Ascending aorta (tissue), 2 donors: ENCODE results near the gene ZNF365. TPM values are rescaled to one million over a fixed set of nuclear protein-coding genes. Genes with fewer than 3 reads are reported as not detected.
"Not testable (repeated sequence)": the region's sequence is repeated elsewhere in the genome, so short reads cannot be mapped to it uniquely, and the experiment has no call there.

Experiments used
- DNase-seq, 2 donors: peaks; one replicate each; pipeline ENCODE4 v3.0.0-alpha.2; 2019; ENCODE audit warnings: low spot score in 2 of 2
- H3K27ac ChIP-seq, 2 donors: fragments of 200-600 bp; sonication (generic); one replicate each; pipeline ENCODE4 v1.5.1; 2016 to 2017; ENCODE audit warnings: mild to moderate bottlenecking in 1 of 2
- H3K27me3 ChIP-seq: fragments of 200-600 bp; sonication (generic); one replicate; pipeline ENCODE4 v1.5.1; 2017
- H3K36me3 ChIP-seq, 2 donors: fragments of 200-600 bp; sonication (generic); one replicate each; pipeline ENCODE4 v1.5.1; 2016
- H3K4me1 ChIP-seq, 2 donors: fragments of 200-600 bp; sonication (generic); one replicate each; pipeline ENCODE4 v1.5.1; 2016 to 2017; ENCODE audit warnings: mild to moderate bottlenecking in 1 of 2
- H3K4me3 ChIP-seq, 2 donors: fragments of 200-600 bp; sonication (generic); one replicate each; pipeline ENCODE4 v1.5.1; 2016 to 2017; ENCODE audit warnings: mild to moderate bottlenecking in 1 of 2
- H3K9me3 ChIP-seq, 2 donors: fragments of 200-600 bp; sonication (generic); one replicate each; pipeline ENCODE4 v1.5.1; 2016
- CTCF ChIP-seq, 3 experiments: fragments of 200-600 bp in 2 of 3; fragments of 450-650 bp in 1 of 3; sonication (generic) in 2 of 3; IDR thresholded peaks; one replicate each; pipeline ENCODE4 v1.5.1; 2016 to 2019; ENCODE audit warnings: antibody characterized with exemption in 3 of 3, mild to moderate bottlenecking in 1 of 3, moderate library complexity in 1 of 3
- intact Hi-C: fragments of 100-400 bp; cut with DNase I; formaldehyde crosslinking; loops from one replicate; pipeline ENCODE4 v1.15.1; 2023
- total RNA-seq: library from RNA; depleted of rRNA; stranded (reverse); fragments of >200 nt; gene quantifications from one replicate; pipeline ENCODE4 v1.1.0, GENCODE V29; 2016

ZNF365 gene
- total RNA-seq, 1 donor from 2014 or later = not detected

GRCh38 chr10:62394556-62395018, 20.4 kb downstream of the ZNF365 start:
- TF ChIP-seq CTCF (IDR thresholded peaks at IDR 0.05) = no peak
- H3K36me3 ChIP-seq = peaks cover 0 to 4% of the 10 kb centered on the region in 2 donors
- no peaks in the 10 kb centered on the region for H3K9me3 ChIP-seq
- H3K27ac ChIP-seq = no peak overlapping the region
- no peaks in the 10 kb centered on the region for H3K27me3 ChIP-seq
- H3K4me3 ChIP-seq = no peak overlapping the region
- intact Hi-C loops = no loop called here
- no peaks in the 10 kb centered on the region for H3K4me1 ChIP-seq
- no peak for DNase-seq

DNA sequence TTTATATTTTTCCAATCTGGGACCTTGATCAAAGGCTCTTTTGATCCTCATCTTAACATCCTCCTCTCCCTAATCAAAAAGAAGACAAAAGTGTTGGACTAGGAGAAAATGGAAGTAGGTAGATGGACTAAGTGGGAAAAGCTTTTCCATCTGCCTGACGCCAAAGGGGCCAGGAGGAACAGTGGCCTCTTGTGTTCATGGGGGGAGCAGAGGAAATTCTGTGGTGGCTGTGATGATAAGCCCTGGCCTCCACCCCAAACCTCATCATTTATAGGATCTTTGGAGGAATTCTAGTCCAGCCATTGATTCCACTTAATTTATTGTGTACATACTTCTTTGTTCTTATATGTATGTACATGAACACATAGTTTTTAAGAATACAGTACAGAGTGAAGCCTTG, 21.7 kb downstream of the ZNF365 start:
- intact Hi-C loops = no loop called here
- H3K36me3 ChIP-seq = peaks cover 0 to 4% of the 10 kb centered on the region in 2 donors
- no peaks in the 10 kb centered on the region for H3K27me3 ChIP-seq
- no peak overlapping the region for H3K4me3 ChIP-seq
- DNase-seq = no peak
- H3K4me1 ChIP-seq = no peaks in the 10 kb centered on the region
- H3K27ac ChIP-seq = no peak overlapping the region
- H3K9me3 ChIP-seq = no peaks in the 10 kb centered on the region
- no peak for TF ChIP-seq CTCF (IDR thresholded peaks at IDR 0.05)

DNA sequence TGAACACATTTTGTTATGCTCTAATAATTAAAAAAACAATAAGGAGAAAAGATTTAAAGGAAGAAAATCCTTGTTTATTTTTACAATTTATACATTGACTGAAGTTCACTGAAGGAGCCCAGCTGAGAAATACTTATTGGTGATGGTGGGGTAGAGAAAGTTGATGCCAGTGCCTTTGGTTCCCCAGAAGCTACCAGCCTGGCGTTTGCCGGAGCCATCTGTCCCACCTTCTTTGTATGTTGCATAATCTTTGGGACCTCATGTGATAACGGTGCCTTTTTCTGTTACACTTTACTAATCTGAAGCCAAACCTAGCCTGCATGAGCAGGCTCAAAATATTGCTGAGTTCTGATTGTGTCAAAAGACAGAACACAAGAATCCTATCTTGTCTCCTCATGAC, 22.7 kb downstream of the ZNF365 start:
- H3K4me1 ChIP-seq = no peaks in the 10 kb centered on the region
- no peak for TF ChIP-seq CTCF (IDR thresholded peaks at IDR 0.05)
- no peak overlapping the region for H3K27ac ChIP-seq
- H3K9me3 ChIP-seq = no peaks in the 10 kb centered on the region
- DNase-seq = no peak
- H3K27me3 ChIP-seq = no peaks in the 10 kb centered on the region
- intact Hi-C loops = no loop called here
- peaks cover 0 to 4% of the 10 kb centered on the region in 2 donors for H3K36me3 ChIP-seq
- H3K4me3 ChIP-seq = no peak overlapping the region

DNA sequence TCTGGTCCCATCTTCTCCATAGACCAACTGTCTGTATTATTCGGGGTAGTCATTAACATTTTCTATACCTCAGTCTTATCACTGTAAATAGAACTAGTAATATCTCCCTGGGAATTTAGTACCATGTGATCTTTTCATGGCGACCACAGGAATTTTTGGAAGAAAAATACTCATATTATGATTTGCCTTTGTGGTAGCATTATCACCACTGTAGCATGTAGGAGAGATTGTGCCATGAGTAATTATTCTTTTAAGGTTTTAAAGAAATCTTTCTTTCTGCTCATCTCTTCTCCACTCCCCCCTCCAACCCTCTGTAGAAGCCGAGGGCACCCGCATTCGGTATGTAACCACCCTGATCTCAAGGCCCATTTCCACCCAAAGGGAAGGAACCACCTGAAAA, 25.0 kb downstream of the ZNF365 start:
- DNase-seq = no peak
- H3K9me3 ChIP-seq = no peaks in the 10 kb centered on the region
- intact Hi-C loops = no loop called here
- H3K4me3 ChIP-seq = no peak overlapping the region
- TF ChIP-seq CTCF (IDR thresholded peaks at IDR 0.05) = no peak
- H3K27ac ChIP-seq = no peak overlapping the region
- H3K4me1 ChIP-seq = no peaks in the 10 kb centered on the region
- H3K27me3 ChIP-seq = no peaks in the 10 kb centered on the region
- H3K36me3 ChIP-seq = peaks cover 0 to 4% of the 10 kb centered on the region in 2 donors

- H3K9me3 ChIP-seq = peaks cover 0 to 1% of the 10 kb centered on the region in 2 donors
- no peak for DNase-seq
- H3K4me1 ChIP-seq = no peaks in the 10 kb centered on the region
- H3K4me3 ChIP-seq = no peak overlapping the region
- intact Hi-C loops = no loop called here
- no peak overlapping the region for H3K27ac ChIP-seq
- no peaks in the 10 kb centered on the region for H3K36me3 ChIP-seq
- no peak for TF ChIP-seq CTCF (IDR thresholded peaks at IDR 0.05)
- H3K27me3 ChIP-seq = no peaks in the 10 kb centered on the region
These were observed 28.3 kb downstream of the ZNF365 start for GRCh38 chr10:62402508-62402907.

DNA sequence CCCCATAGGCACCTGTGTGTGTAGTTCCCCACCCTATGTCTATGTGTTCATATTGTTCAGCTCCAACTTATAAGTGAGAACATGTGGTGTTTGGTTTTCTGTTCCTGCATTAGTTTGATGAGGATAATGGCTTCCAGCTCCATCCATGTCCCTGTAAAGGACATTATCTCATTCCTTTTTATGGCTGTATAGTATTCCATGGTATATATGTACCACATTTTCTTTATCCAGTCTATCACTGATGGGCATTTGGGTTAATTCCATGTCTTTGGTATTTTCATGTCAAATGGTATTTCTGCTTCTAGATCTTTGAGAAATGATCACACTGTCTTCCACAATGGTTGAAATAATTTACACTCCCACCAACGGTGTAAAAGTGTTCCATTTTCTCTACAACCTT, 36.4 kb downstream of the ZNF365 start:
- H3K36me3 ChIP-seq, H3K9me3 ChIP-seq, H3K4me1 ChIP-seq, H3K27ac ChIP-seq, DNase-seq, H3K4me3 ChIP-seq, intact Hi-C loops, H3K27me3 ChIP-seq: not testable (repeated sequence)

DNA sequence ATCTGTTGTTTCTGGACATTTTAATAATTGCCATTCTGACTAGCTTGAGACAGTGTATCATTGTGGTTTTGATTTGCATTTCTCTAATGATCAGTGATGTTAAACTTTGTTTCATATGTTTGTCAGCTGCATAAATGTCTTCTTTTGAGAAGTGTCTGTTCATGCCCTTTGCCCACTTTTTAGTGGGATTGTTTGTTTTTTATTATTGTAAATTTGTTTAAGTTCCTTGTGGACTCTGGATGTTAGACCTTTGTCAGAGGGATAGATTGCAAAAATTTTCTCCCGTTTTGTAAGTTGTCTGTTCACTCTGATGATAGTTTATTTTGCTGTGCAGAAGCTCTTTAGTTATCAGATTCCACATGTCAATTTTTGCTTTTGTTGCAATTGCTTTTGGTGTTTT, 36.8 kb downstream of the ZNF365 start:
- intact Hi-C loops, DNase-seq, H3K36me3 ChIP-seq, H3K4me3 ChIP-seq, H3K9me3 ChIP-seq, H3K4me1 ChIP-seq, H3K27me3 ChIP-seq, H3K27ac ChIP-seq: not testable (repeated sequence)
